GM23248 (cell line): Measurements from ENCODE around the gene ST6GALNAC3. TPM values are rescaled to one million over a fixed set of nuclear protein-coding genes. Genes with fewer than 3 reads are reported as not detected.

Source experiments
- DNase-seq: peaks from one replicate; pipeline ENCODE4 v3.0.0-alpha.2; 2015
- H2AFZ ChIP-seq: fragments of 200-600 bp; sonication (generic); 2 replicates; pipeline ENCODE4 v1.6.1; 2016; ENCODE audit warnings: antibody characterized with exemption
- H3F3A ChIP-seq: fragments of 200-600 bp; sonication (generic); 2 replicates; pipeline ENCODE4 v1.6.1; 2016; ENCODE audit warnings: mild to moderate bottlenecking, antibody characterized with exemption, mixed run types; ENCODE audit not compliant: insufficient read depth
- H3K27ac ChIP-seq: fragments of 200-600 bp; sonication (generic); 2 replicates; pipeline ENCODE4 v1.5.1; 2016; ENCODE audit warnings: mild to moderate bottlenecking
- H3K27me3 ChIP-seq: fragments of 200-600 bp; sonication (generic); replicated peaks from 2 replicates; pipeline ENCODE4 v1.6.1; 2016; ENCODE audit warnings: mild to moderate bottlenecking; ENCODE audit not compliant: insufficient read depth
- H3K36me3 ChIP-seq: fragments of 200-600 bp; sonication (generic); 2 replicates; pipeline ENCODE4 v1.6.1; 2016; ENCODE audit warnings: low read depth, mild to moderate bottlenecking
- H3K4me1 ChIP-seq: fragments of 200-600 bp; sonication (generic); 2 replicates; pipeline ENCODE4 v1.6.1; 2016; ENCODE audit warnings: mild to moderate bottlenecking; ENCODE audit not compliant: insufficient read depth
- H3K4me2 ChIP-seq: fragments of 200-600 bp; sonication (generic); one replicate; pipeline ENCODE4 v1.6.1; 2016; ENCODE audit warnings: mild to moderate bottlenecking; ENCODE audit not compliant: unreplicated experiment
- H3K4me3 ChIP-seq: fragments of 200-600 bp; sonication (generic); 2 replicates; pipeline ENCODE4 v1.5.1; 2016; ENCODE audit warnings: mild to moderate bottlenecking
- H3K79me2 ChIP-seq: fragments of 200-600 bp; sonication (generic); 2 replicates; pipeline ENCODE4 v1.6.1; 2016; ENCODE audit warnings: mild to moderate bottlenecking; ENCODE audit not compliant: insufficient read depth
- H3K9ac ChIP-seq: fragments of 200-600 bp; sonication (generic); 2 replicates; pipeline ENCODE4 v1.6.1; 2016; ENCODE audit warnings: mild to moderate bottlenecking
- H3K9me2 ChIP-seq: fragments of 200-600 bp; sonication (generic); 2 replicates; pipeline ENCODE4 v1.6.1; 2016; ENCODE audit warnings: mixed run types, mild to moderate bottlenecking, moderate library complexity; ENCODE audit not compliant: insufficient read depth
- H3K9me3 ChIP-seq: fragments of 200-600 bp; sonication (generic); one replicate; pipeline ENCODE4 v1.6.1; 2017; ENCODE audit warnings: low read depth
- H4K20me1 ChIP-seq: fragments of 200-600 bp; sonication (generic); 2 replicates; pipeline ENCODE4 v1.6.0; 2016; ENCODE audit not compliant: insufficient read depth
- EZH2 ChIP-seq: fragments of 200-600 bp; sonication (generic); IDR thresholded peaks from 2 replicates; pipeline ENCODE4 v1.6.1; 2018; ENCODE audit warnings: antibody characterized with exemption, mild to moderate bottlenecking; ENCODE audit not compliant: insufficient read depth, poor library complexity, severe bottlenecking
- EZH2phosphoT487 ChIP-seq: fragments of 200-600 bp; sonication (generic); IDR thresholded peaks from 2 replicates; pipeline ENCODE4 v1.6.1; 2018; ENCODE audit warnings: antibody characterized with exemption, moderate library complexity, mild to moderate bottlenecking, low read depth; ENCODE audit not compliant: insufficient read depth
- WGBS, 2 experiments: methylation state at CpG; one replicate each; pipeline ENCODE4 v1.1.6; 2015 to 2017; ENCODE audit warnings: low lambda C conversion rate in 2 of 2, low coverage in 1 of 2; ENCODE audit errors: missing lambda C conversion rate in 2 of 2; 5-methylcytosine and 5-hydroxymethylcytosine counted together
- in situ Hi-C: fragments of 300-500 bp; cut with MboI; formaldehyde crosslinking; loops from 2 replicates; pipeline ENCODE4 v1.15.0; 2020
- polyA plus RNA-seq: library from polyadenylated mRNA; unstranded; fragments of >200 nt; fragmentation: Nextera tagmentation; extraction: Ambion mirVana; gene quantifications from 2 replicates; pipeline ENCODE4 v1.2.1, GENCODE V29; 2016
- total RNA-seq: library from RNA; depleted of rRNA; stranded (reverse); fragments of >200 nt; shearing (Covaris generic); gene quantifications from 2 replicates; pipeline ENCODE4 v1.2.3, GENCODE V29; 2014

The ST6GALNAC3 gene
- total and polyA plus RNA-seq, 2 experiments from 2014 or later: not detected

DNA sequence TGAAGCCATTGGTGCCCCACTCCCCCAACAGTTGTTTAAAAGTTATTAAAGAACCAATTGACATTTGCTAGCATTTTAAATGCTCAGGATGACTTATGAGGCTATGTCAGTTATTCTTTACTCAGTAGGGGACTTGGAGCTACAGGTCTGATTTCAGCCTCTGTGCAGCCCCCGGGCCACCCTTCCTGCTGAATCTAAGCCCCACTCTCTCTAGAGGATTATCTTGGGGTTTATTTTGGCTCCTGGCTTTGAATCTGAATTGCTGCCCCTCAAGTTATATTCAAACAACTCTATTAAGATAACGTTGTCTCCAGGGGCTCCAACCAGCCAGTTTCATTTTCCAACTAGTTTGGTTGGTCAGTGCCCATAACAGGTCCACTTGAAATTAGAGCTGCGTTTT is 135.1 kb downstream of the ST6GALNAC3 start:
- Histone ChIP-seq H2AFZ (no peak overlapping the region), H3F3A (no peaks in the 10 kb centered on the region), H3K4me2 (no peak overlapping the region), H3K9me3 (no peaks in the 10 kb centered on the region), H4K20me1 (no peaks in the 10 kb centered on the region), H3K4me3 (no peak overlapping the region), H3K36me3 (no peaks in the 10 kb centered on the region), H3K4me1 (no peaks in the 10 kb centered on the region), H3K27me3 (no peaks in the 10 kb centered on the region), H3K9me2 (no peaks in the 10 kb centered on the region), H3K9ac (no peak overlapping the region), H3K27ac (no peak overlapping the region), H3K79me2 (no peaks in the 10 kb centered on the region)
- TF ChIP-seq EZH2phosphoT487 (no peak), EZH2 (no peak)
- 22 to 26% methylated on average over 3 of the region's 3 CpGs for WGBS, 2 experiments
- in situ Hi-C loops: no loop called here
- DNase-seq: no peak

GRCh38 chr1:76210160-76210559 is 135.6 kb downstream of the ST6GALNAC3 start:
- no peak for DNase-seq
- H3F3A ChIP-seq: no peaks in the 10 kb centered on the region
- no peaks in the 10 kb centered on the region for H3K27me3 ChIP-seq
- no peaks in the 10 kb centered on the region for H3K79me2 ChIP-seq
- no peak overlapping the region for H3K4me3 ChIP-seq
- H3K27ac ChIP-seq: no peak overlapping the region
- no peak overlapping the region for H3K9ac ChIP-seq
- H3K9me2 ChIP-seq: no peaks in the 10 kb centered on the region
- no peaks in the 10 kb centered on the region for H3K36me3 ChIP-seq
- in situ Hi-C loops: no loop called here
- H3K9me3 ChIP-seq: no peaks in the 10 kb centered on the region
- H3K4me2 ChIP-seq: no peak overlapping the region
- H3K4me1 ChIP-seq: no peaks in the 10 kb centered on the region
- H2AFZ ChIP-seq: no peak overlapping the region
- no peaks in the 10 kb centered on the region for H4K20me1 ChIP-seq
- no peak for TF ChIP-seq EZH2
- TF ChIP-seq EZH2phosphoT487: no peak

DNA sequence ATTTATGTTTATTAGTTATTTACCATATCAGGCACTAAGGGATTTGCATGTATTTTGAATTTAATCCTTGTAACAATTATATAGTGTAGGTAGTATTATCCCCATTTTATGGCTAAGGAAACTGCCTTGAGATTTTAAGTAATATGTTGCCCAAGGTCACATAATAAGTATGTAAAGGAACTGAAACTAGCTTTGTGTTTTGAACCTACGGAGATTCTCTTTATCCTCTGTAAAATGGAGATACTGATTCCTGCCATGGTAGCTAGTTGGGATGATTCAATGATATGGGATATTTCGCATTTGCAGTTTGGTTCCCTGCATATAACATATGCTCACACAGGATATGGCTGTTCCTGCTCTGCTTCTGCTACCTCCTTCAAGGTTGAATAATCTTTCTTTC is 144.3 kb downstream of the ST6GALNAC3 start:
- Histone ChIP-seq H3K4me2 (no peak overlapping the region), H3K9ac (no peak overlapping the region), H2AFZ (no peak overlapping the region), H3K4me1 (no peaks in the 10 kb centered on the region), H3K4me3 (no peak overlapping the region), H3K27me3 (no peaks in the 10 kb centered on the region), H3K79me2 (no peaks in the 10 kb centered on the region), H3K9me3 (no peaks in the 10 kb centered on the region), H4K20me1 (no peaks in the 10 kb centered on the region), H3F3A (no peaks in the 10 kb centered on the region), H3K36me3 (no peaks in the 10 kb centered on the region), H3K9me2 (no peaks in the 10 kb centered on the region), H3K27ac (no peak overlapping the region)
- no peak for DNase-seq
- WGBS, 2 experiments: 60 to 66% methylated on average over 2 of the region's 2 CpGs
- in situ Hi-C loops: no loop called here
- no peak for TF ChIP-seq EZH2phosphoT487
- TF ChIP-seq EZH2: no peak

GRCh38 chr1:76219366-76219818 is 144.8 kb downstream of the ST6GALNAC3 start:
- no peaks in the 10 kb centered on the region for H3K9me3 ChIP-seq
- H4K20me1 ChIP-seq: no peaks in the 10 kb centered on the region
- no peak overlapping the region for H3K27ac ChIP-seq
- no peaks in the 10 kb centered on the region for H3K27me3 ChIP-seq
- no peaks in the 10 kb centered on the region for H3K9me2 ChIP-seq
- no peak overlapping the region for H2AFZ ChIP-seq
- no peaks in the 10 kb centered on the region for H3F3A ChIP-seq
- H3K79me2 ChIP-seq: no peaks in the 10 kb centered on the region
- no peak for DNase-seq
- H3K4me1 ChIP-seq: no peaks in the 10 kb centered on the region
- no peaks in the 10 kb centered on the region for H3K36me3 ChIP-seq
- in situ Hi-C loops: no loop called here
- H3K4me3 ChIP-seq: no peak overlapping the region
- H3K9ac ChIP-seq: no peak overlapping the region
- 55 to 64% methylated on average over 3 of the region's 3 CpGs for WGBS, 2 experiments
- no peak for TF ChIP-seq EZH2
- TF ChIP-seq EZH2phosphoT487: no peak
- no peak overlapping the region for H3K4me2 ChIP-seq

DNA sequence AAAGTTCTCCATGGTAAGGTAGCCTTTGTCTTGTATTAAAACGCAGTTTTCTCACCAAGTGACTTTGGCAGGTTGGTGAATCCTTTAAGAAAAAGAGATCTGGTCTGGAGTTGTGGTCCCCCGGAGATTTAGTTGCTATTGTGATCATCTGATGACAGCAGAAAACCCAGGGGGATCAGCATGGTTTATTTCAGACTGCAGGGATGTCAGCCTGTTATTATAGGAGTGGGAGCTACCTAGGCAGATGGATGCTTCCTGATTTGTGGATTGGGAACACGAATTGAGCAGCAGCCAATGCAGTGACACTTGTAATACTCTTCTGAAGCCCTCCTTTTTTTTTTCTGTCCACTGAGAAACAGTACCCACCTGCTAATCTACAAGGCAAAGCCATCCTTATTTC is 150.2 kb downstream of the ST6GALNAC3 start:
- in situ Hi-C loops: no loop called here
- H3K79me2 ChIP-seq: no peaks in the 10 kb centered on the region
- 5 to 9% methylated on average over 3 of the region's 3 CpGs for WGBS, 2 experiments
- DNase-seq: no peak
- no peaks in the 10 kb centered on the region for H3K9me2 ChIP-seq
- no peak overlapping the region for H3K9ac ChIP-seq
- no peak overlapping the region for H2AFZ ChIP-seq
- H3K27me3 ChIP-seq: no peaks in the 10 kb centered on the region
- H3K4me3 ChIP-seq: no peak overlapping the region
- no peaks in the 10 kb centered on the region for H3F3A ChIP-seq
- H3K27ac ChIP-seq: no peak overlapping the region
- no peaks in the 10 kb centered on the region for H4K20me1 ChIP-seq
- no peaks in the 10 kb centered on the region for H3K36me3 ChIP-seq
- H3K4me1 ChIP-seq: no peaks in the 10 kb centered on the region
- no peaks in the 10 kb centered on the region for H3K9me3 ChIP-seq
- TF ChIP-seq EZH2phosphoT487: no peak
- TF ChIP-seq EZH2: no peak
- no peak overlapping the region for H3K4me2 ChIP-seq
